Measurements from ENCODE around the gene PPP1R15B. TPM values are rescaled to one million over a fixed set of nuclear protein-coding genes. Genes with fewer than 3 reads are reported as not detected.

Gene PPP1R15B
- total and polyA plus RNA-seq, 4 donors: 14.6 to 57.0 (median 36.8) TPM

GRCh38 chr1:204434116-204434755 is 22.6 kb upstream of the PPP1R15B start:
- Histone ChIP-seq H3K36me3 (ENCODE audit: control insufficient read depth in 4 of 4, insufficient read depth in 4 of 4, low read length in 4 of 4) (peaks cover 0 to 39% (median 12%) of the 10 kb centered on the region in 4 donors), H3K27ac (ENCODE audit: low read depth in 1 of 2, low read length in 1 of 2) (no peak overlapping the region), H3K27me3 (ENCODE audit: control insufficient read depth in 3 of 3, insufficient read depth in 3 of 3, low read length in 2 of 3) (no peaks in the 10 kb centered on the region), H3K4me1 (ENCODE audit: control insufficient read depth in 5 of 5, insufficient read depth in 5 of 5, low read length in 5 of 5) (peaks cover 0 to 3% (median 0%) of the 10 kb centered on the region in 5 donors), H3K4me3 (no peak overlapping the region), H3K9me3 (ENCODE audit: control insufficient read depth in 4 of 4, insufficient read depth in 3 of 4, low read length in 3 of 4) (peaks cover 0 to 2% (median 0%) of the 10 kb centered on the region in 4 donors), H3K9ac (ENCODE audit: insufficient read depth in 1 of 2, low read length in 2 of 2) (no peak overlapping the region)
- DNase-seq (no peak), ATAC-seq (ENCODE audit: insufficient read depth, low FRiP score) (no peak)
- TF ChIP-seq, protein P1, sequence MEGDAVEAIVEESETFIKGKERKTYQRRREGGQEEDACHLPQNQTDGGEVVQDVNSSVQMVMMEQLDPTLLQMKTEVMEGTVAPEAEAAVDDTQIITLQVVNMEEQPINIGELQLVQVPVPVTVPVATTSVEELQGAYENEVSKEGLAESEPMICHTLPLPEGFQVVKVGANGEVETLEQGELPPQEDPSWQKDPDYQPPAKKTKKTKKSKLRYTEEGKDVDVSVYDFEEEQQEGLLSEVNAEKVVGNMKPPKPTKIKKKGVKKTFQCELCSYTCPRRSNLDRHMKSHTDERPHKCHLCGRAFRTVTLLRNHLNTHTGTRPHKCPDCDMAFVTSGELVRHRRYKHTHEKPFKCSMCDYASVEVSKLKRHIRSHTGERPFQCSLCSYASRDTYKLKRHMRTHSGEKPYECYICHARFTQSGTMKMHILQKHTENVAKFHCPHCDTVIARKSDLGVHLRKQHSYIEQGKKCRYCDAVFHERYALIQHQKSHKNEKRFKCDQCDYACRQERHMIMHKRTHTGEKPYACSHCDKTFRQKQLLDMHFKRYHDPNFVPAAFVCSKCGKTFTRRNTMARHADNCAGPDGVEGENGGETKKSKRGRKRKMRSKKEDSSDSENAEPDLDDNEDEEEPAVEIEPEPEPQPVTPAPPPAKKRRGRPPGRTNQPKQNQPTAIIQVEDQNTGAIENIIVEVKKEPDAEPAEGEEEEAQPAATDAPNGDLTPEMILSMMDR (IDR thresholded peaks at IDR 0.05; ENCODE audit: control extremely low read depth, extremely low read depth): no peak
- WGBS, 2 donors: 81 to 86% methylated on average over 9 of the region's 9 CpGs

DNA sequence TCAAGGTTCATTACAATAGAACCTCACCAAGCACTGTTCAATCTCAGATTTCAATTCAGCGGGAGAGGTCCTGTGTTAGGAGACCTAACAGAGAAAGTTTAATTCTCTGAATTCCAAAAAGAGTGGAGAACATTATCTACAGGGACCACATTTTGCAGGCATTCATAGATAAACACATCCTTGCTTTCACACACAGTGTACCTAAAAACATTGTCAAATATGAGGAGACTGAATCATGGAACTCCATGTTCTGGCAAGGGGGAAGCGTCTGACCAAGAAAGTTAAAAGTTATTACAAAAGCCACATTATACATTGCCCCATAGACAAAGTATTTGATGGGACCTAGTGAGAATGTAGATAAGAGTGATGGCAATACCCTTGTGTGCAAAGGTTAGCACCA is 21.1 kb upstream of the PPP1R15B start:
- H3K4me1 ChIP-seq (ENCODE audit: control insufficient read depth in 5 of 5, insufficient read depth in 5 of 5, low read length in 5 of 5): peaks cover 0 to 3% (median 0%) of the 10 kb centered on the region in 5 donors
- no peak overlapping the region for H3K27ac ChIP-seq (ENCODE audit: low read depth in 1 of 2, low read length in 1 of 2)
- 89 to 94% methylated on average over 2 of the region's 2 CpGs for WGBS, 2 donors
- H3K9me3 ChIP-seq (ENCODE audit: control insufficient read depth in 4 of 4, insufficient read depth in 3 of 4, low read length in 3 of 4): peaks cover 0 to 2% (median 0%) of the 10 kb centered on the region in 4 donors
- peaks cover 0 to 34% (median 12%) of the 10 kb centered on the region in 4 donors for H3K36me3 ChIP-seq (ENCODE audit: control insufficient read depth in 4 of 4, insufficient read depth in 4 of 4, low read length in 4 of 4)
- no peak overlapping the region for H3K4me3 ChIP-seq
- DNase-seq: no peak
- H3K27me3 ChIP-seq (ENCODE audit: control insufficient read depth in 3 of 3, insufficient read depth in 3 of 3, low read length in 2 of 3): no peaks in the 10 kb centered on the region
- H3K9ac ChIP-seq (ENCODE audit: insufficient read depth in 1 of 2, low read length in 2 of 2): no peak overlapping the region
- ATAC-seq (ENCODE audit: insufficient read depth, low FRiP score): no peak
- TF ChIP-seq, protein P1 (IDR thresholded peaks at IDR 0.05; ENCODE audit: control extremely low read depth, extremely low read depth): no peak

DNA sequence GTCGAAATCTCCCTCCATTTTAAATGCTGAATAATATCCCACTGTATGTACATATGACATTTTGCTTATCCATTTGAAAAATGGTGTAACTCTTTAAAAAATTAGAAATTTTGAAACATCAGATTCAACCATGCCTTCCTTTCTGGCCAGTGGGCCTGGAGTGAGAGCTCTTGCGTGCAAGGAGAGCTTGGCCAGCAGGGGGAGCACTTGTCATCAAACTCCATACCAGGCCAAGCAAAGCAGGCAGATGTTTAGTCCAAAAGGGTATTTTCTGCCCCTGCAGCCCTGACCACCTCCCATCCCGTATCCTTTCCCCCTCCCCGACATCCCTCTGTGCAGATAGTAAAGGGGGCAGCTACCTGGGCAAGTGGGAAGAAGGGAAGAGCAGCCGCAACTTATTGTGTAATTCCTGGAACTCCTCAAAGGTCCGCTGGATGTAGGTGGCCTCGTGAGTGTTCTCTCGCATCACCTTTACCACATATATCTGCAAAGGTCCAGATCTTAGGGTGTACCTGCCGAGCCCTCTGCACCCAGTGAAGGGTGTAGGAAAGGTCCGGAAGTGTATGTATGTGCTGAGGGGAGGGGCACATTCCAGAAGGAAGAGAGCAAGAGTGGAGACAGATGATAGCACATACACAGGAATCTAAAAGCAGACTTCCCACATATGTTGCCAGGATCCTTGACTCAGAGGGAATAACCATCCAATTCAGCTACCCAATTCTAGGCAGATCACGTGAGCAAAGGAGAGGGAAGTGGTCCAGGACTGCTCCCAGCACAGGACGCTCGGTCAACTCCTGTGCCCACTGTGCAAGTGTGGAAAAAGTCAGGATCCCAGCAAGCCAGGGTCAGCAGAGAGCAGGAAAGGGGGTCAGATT is 19.9 kb upstream of the PPP1R15B start:
- DNase-seq (peak; percentile 75 to 86 (median 82)), ATAC-seq (ENCODE audit: insufficient read depth, low FRiP score) (peak; percentile 69)
- H3K36me3 ChIP-seq (ENCODE audit: control insufficient read depth in 4 of 4, insufficient read depth in 4 of 4, low read length in 4 of 4): peaks cover 0 to 38% (median 13%) of the 10 kb centered on the region in 4 donors
- H3K4me1 ChIP-seq (ENCODE audit: control insufficient read depth in 5 of 5, insufficient read depth in 5 of 5, low read length in 5 of 5): peaks cover 0 to 3% (median 0%) of the 10 kb centered on the region in 5 donors
- no peak overlapping the region for H3K4me3 ChIP-seq
- H3K27ac ChIP-seq (ENCODE audit: low read depth in 1 of 2, low read length in 1 of 2): no peak overlapping the region
- no peak overlapping the region for H3K9ac ChIP-seq (ENCODE audit: insufficient read depth in 1 of 2, low read length in 2 of 2)
- H3K9me3 ChIP-seq (ENCODE audit: control insufficient read depth in 4 of 4, insufficient read depth in 3 of 4, low read length in 3 of 4): peaks cover 0 to 2% (median 0%) of the 10 kb centered on the region in 4 donors
- TF ChIP-seq, protein P1 (IDR thresholded peaks at IDR 0.05; ENCODE audit: control extremely low read depth, extremely low read depth): peak; percentile 75
- WGBS, 2 donors: 61 to 67% methylated on average over 13 of the region's 13 CpGs
- H3K27me3 ChIP-seq (ENCODE audit: control insufficient read depth in 3 of 3, insufficient read depth in 3 of 3, low read length in 2 of 3): no peaks in the 10 kb centered on the region
